HL-60 (cell line): ENCODE results near the gene AAK1.

ENCODE experiments used
- DNase-seq, 2 experiments: peaks; one replicate each; pipeline ENCODE4 v3.0.0-alpha.2; 2010 to 2020; ENCODE audit warnings: low read depth in 1 of 2, low spot score in 1 of 2
- H3K27ac ChIP-seq: fragments of 250-450 bp; sonication (Bioruptor Pico); replicated peaks from 2 replicates; pipeline ENCODE4 v1.5.1; 2020; ENCODE audit warnings: mild to moderate bottlenecking, moderate library complexity
- H3K27me3 ChIP-seq: fragments of 250-450 bp; sonication (Bioruptor Pico); 2 replicates; pipeline ENCODE4 v1.5.1; 2021; ENCODE audit warnings: mild to moderate bottlenecking, moderate library complexity; ENCODE audit not compliant: insufficient read depth, poor library complexity, severe bottlenecking
- H3K4me3 ChIP-seq: replicated peaks from 2 replicates; pipeline ENCODE4 v1.5.1; 2011; ENCODE audit warnings: mild to moderate bottlenecking, control low read depth, low read length; ENCODE audit not compliant: insufficient read depth
- CTCF ChIP-seq: IDR thresholded peaks from one replicate; pipeline ENCODE4 v1.5.1; 2011; ENCODE audit warnings: low read length, control low read depth, inconsistent platforms; ENCODE audit not compliant: insufficient read depth
- GABPA ChIP-seq: IDR thresholded peaks from 2 replicates; pipeline ENCODE4 v1.6.1; 2012; ENCODE audit warnings: low read depth
- POLR2AphosphoS5 ChIP-seq: IDR thresholded peaks from 2 replicates; pipeline ENCODE4 v1.6.1; 2012; ENCODE audit warnings: low read depth
- REST ChIP-seq: IDR thresholded peaks from 2 replicates; pipeline ENCODE4 v1.6.1; 2012; ENCODE audit warnings: low read depth; ENCODE audit not compliant: insufficient replicate concordance
- SPI1 ChIP-seq: IDR thresholded peaks from 2 replicates; pipeline ENCODE4 v1.6.1; 2012; ENCODE audit warnings: low read depth, mild to moderate bottlenecking, borderline replicate concordance

AAK1 gene

GRCh38 chr2:69567909-69568300, 75.6 kb downstream of the AAK1 start:
- no peak for DNase-seq
- H3K4me3 ChIP-seq = no peak overlapping the region
- no peaks in the 10 kb centered on the region for H3K27me3 ChIP-seq
- TF ChIP-seq REST = no peak
- H3K27ac ChIP-seq = no peak overlapping the region

GRCh38 chr2:69567157-69567908, 76.2 kb downstream of the AAK1 start:
- no peak overlapping the region for H3K4me3 ChIP-seq
- DNase-seq = no peak
- TF ChIP-seq REST (no peak), GABPA (no peak), SPI1 (no peak), CTCF (no peak), POLR2AphosphoS5 (no peak)
- no peak overlapping the region for H3K27ac ChIP-seq
- H3K27me3 ChIP-seq = no peaks in the 10 kb centered on the region

- TF ChIP-seq REST = no peak
- no peak for TF ChIP-seq SPI1
- TF ChIP-seq GABPA = no peak
- no peak for TF ChIP-seq POLR2AphosphoS5
- TF ChIP-seq CTCF = no peak
- no peaks in the 10 kb centered on the region for H3K27me3 ChIP-seq
- no peak overlapping the region for H3K27ac ChIP-seq
- H3K4me3 ChIP-seq = no peak overlapping the region
- no peak for DNase-seq
Measured at GRCh38 chr2:69566669-69567068, 76.9 kb downstream of the AAK1 start.
